Suppressor macrophage (primary cell): ENCODE measurements around the gene ZNF575.

Experiments
- DNase-seq, 4 experiments: peaks; one replicate each; pipeline ENCODE4 v3.0.0-alpha.2; 2020 to 2022

The ZNF575 gene

GRCh38 chr19:43574424-43575155 is 41.6 kb downstream of the ZNF575 start:
- peak in 3 of 4 experiments; percentile 20 to 62 (median 52) for DNase-seq

- DNase-seq = peak; percentile 99
Observed at GRCh38 chr19:43575156-43575950, 42.4 kb downstream of the ZNF575 start, which contains the start of the genes PINLYP and XRCC1. TSS of gene PINLYP (plus strand) at chr19:43575801. CDS start at chr19:43577192, 1,391 bp downstream. TSS of gene XRCC1 (minus strand) at chr19:43575527. CDS start at chr19:43575458, 69 bp downstream.

DNA sequence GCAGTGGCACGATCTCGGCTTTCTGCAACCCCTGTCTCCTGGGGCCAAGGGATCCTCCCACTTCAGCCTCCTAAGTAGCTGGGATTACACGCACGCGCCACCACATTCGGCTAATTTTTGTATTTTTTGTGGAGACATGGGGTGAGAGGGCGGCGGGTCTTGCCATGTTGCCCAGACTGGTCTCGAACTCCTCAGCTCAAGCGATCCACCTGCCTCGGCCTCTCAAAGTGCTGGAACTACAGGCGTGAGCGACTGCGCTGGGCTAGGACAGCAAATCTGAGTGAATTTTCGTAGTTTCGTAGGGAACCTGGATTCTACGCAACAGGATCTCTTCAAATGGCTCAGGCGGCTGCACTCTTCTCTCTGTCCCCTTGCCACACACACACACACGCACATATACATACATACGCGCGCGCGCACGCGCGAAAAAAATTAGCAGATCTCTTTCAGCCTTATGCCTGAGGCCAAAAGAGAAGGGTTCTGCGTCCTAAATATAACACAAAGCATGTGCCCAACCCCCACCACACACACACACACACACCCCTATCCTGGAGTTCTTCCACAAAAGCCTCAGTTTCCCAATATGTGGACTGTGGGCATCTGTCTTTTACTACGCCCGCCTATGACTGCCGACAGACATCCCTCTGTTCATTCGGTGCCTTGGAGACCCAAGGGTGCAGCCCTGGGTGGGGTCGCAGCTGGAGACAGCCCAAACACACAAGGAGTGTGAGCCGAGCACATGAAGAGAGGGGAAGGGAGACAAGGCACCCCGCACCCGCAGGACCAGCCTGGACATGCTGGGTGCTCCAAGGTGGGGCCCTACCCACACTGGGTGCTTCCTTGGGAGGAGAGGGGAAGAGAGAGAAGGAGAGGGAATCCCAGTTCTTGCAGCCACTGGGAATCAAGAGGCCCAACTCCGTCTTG is 43.2 kb downstream of the ZNF575 start:
- peak in 1 of 4 experiments; percentile 28 for DNase-seq

DNA sequence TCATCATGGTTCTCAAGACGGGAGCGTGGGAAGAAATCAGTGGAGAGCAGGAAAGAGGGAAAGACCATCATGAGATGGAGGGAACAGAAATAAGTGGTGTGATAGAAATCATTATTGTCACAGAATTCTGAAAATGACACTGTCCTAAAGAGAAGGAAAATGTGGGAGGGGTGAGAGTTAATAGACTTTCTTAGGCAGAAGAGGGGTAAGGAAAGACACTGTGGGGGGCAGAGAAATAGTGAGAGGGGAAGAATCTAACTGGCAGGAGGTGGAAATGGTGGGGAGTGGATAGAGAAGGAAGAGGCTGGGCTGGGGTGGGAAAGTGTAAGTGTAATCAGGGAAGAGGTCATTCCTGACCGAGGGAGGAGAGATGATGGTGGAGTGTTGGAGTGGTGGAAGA is 45.8 kb downstream of the ZNF575 start:
- DNase-seq = no peak

- no peak for DNase-seq
Observed at GRCh38 chr19:43581467-43581866, 48.5 kb downstream of the ZNF575 start.

GRCh38 chr19:43582495-43582894 is 49.5 kb downstream of the ZNF575 start:
- peak in 2 of 4 experiments; percentile 38 to 48 for DNase-seq

- DNase-seq = no peak
Observed at GRCh38 chr19:43584484-43584883, 51.5 kb downstream of the ZNF575 start.
